Measurements from ENCODE around the gene CSF3R.
A peak's percentile ranks its signal among the peaks of the same experiment; 100 is the strongest.

Gene CSF3R

DNA sequence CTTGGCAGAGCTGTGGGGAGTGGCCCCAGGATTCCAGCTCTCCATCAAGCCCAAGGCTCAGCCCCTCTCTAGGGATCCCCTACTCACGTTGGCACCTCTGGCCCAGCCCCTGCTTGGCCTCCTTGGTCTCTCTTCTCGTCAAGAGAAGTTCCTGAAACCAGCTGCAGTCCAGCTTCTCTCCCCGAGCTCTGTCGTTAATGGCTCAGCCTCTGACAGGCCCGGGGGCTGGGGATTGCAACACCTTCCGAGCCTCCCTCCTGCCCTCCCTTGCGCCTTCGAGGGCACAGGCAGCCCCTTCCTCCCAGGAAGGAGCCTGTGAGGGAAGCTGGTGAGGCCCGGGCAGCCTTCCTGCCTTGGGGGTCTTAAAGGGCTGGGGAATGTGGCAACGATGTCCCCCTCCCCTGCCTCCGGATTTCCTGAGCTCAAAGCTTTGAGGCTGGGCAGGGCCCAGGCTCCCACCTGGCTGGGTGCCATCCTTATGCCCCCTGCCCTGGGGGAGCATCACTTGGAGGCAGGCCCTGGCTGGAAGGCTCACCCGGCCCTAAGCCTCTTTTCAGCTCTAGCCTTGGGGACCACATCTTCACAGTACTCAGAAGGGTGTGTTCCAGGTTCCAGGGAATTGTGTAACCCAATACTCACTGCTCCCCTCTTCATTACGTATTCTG is at the start of gene CSF3R:
TSS of gene CSF3R (minus strand) at position 190 of the 665 bp plus-strand sequence. CDS start 3,417 bp downstream, outside the sequence.
- DNase-seq (ENCODE audit: low read depth), result no peak

DNA sequence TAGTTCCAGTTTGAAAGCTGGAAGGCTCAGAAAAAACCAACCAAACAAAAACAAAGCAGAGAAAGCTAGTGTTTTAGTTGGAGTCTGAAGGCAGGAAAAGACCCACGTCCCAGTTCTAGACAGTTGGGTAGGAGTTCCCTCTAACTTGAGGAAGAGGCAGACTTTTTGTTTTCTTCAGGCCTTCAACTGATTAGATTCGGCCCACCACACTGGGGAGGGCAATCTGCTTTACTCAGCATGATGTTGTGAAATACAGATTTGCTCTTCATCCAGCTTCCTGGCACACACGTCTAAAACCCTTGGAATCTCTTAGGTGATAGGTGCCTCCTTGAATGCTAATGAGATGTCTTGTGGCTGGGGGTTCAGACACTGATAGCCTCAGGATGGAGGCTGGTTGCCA is 49.1 kb upstream of the CSF3R start:
- no peak for DNase-seq (ENCODE audit: low read depth)

DNA sequence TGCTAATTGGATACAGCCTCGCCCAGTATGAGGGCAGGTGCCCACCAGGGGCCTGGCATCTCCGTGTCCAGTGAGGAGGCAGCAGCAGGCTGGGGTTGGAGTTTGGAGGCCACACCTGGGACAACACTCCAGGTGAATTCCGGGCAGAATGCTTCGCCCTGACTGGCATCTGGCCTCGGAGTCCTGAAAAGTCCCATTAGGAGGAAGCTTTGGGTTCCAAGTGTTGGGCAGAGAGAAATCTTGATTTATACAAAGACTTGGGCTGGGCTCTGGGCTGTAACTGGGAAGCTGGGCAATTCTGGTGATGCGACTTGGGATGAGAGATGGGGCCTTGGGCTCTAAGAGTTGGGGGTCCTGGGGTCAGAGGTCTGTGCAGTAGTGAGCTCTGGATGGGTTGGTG is 48.1 kb upstream of the CSF3R start:
- DNase-seq (ENCODE audit: low read depth), result no peak

DNA sequence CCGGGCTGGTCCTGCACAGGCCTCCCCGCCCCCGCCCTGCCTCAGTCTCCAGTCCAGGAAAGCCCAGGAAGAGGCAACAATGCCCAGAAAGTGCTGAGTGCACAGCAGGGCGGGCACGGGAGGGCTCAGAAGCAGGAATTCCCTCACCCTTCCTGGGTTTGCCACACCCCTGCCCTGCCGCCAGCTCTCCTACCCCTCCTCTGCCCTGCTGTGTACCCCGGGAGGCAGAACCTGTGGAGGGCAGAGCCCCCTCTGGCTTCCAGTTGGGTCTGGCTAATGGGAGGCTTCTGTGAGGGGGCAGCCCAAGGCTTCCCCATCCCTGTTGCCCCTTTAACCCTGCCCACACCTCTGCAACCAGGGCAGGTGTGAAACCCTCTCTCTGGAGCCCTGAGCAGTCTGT is 47.5 kb upstream of the CSF3R start:
- no peak for DNase-seq (ENCODE audit: low read depth)

DNA sequence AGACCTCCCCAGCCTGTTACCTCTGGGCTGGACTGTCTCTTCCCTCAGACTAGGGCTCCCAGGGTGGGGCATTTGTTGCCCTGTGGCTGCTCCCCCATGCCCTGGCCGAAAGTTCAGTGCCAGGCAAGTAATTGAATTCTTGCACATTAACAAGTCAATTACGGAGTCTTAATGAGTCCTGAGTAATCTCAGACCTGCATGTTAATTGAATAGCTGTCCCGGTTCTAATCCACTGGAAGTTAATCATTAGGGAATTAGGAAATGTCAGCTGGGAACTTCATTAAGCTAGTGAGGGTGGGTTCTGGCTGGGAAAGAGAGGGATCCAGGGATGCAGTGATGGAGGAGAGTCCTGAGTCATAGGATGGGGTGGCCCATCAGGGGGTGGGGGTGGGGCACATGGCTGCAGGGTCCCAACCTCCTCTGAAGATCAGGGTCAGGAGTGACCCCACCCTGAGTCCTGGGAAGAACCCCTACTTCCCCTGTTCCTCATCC is 47.1 kb upstream of the CSF3R start:
- DNase-seq (ENCODE audit: low read depth), result no peak

DNA sequence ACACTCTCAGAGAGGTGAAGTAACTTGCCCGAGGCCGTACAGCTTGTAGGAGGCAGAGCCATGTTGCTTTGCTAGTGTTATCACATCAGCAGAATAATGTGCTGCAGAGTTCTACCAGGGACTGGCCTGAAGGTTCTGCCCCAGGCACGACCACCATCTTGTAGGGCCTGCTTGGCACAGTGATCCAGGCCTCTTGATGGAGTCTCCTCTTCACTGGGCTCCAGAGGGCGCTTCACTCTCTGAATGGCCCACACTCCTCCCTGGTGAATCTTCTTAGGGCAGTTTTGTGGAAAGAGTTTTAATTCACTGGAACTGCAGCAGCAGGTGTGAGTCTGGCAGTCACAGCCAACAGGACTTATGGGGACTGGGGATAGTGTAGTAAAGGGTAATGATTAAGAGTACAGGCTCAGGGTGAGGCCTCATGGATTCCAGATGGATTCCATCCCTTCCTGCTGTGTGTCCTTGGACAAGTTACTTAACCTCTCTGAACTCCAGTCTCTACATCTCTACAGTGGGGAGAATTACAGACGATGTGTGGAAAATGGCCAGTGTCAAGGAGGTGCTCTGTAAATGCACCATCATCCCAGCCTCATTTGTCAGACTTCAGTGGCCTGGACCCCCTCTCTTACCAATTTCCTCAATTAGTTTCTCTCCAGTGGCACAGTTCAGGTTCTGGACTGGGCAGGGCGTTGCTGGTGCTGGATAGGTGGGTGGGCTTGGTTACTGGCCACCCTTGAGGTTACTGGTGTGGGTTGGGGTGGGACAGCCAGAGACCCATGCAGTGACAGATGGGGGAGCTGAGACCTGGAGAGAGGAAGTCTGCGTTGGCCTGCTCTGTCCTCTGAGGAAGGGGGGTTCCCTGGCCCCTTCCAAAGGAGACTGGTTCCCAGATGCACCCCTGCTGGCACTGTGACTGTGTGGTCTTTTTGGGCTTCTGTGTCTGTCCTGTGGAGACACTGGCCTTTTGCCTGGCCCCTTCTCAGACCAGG is 45.9 kb upstream of the CSF3R start:
- no peak for DNase-seq (ENCODE audit: low read depth)

DNA sequence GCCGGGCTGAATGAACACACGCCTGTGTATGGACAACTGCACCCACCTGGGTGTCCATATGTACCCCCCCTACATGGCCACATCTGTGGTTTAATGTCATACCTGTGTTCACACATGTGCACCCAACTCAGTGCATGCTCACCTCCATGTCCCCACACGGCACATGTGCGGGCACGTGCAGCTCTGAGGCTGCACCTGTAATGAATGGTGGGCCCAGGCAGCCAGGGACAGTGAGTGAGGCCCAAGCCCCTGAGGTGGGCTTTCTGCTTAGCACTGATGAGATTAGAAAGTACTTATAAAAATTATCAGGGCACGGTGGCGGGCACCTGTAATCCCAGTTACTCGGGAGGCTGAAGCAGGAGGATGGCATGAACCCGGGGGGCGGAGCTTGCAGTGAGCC is 42.5 kb upstream of the CSF3R start:
- DNase-seq (ENCODE audit: low read depth), result no peak

DNA sequence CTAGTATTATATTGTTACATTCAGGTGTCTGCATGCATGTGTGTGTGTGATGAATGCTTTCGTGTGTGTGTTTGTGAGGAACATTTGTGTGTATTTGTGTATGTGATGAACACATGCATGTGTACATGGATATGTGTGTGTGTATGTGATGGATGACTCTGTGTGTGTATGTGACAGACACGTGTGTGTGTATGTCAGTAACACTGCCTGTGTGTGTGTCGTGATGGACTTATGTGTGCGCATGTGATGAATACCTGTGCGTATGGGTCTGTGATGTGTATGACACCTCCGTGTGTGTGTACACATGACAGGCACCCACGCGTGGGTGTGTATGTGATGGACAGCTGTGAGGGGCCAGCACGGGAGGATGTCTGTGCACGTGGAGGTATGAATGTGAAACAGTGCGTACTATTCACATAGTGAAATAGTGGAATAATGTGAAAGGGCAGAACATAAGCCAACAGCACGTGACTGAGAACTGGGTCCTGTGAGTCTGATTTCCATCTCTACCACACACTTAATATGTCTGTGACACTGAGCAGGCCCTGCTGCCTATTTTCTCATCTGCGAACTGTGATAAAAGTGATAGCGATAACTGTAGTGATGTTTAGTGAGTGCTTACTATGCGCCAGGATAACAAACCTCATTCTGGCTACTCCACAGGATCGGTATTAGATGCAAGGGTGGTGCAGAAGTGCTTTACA is 41.8 kb upstream of the CSF3R start:
- no peak for DNase-seq (ENCODE audit: low read depth)

DNA sequence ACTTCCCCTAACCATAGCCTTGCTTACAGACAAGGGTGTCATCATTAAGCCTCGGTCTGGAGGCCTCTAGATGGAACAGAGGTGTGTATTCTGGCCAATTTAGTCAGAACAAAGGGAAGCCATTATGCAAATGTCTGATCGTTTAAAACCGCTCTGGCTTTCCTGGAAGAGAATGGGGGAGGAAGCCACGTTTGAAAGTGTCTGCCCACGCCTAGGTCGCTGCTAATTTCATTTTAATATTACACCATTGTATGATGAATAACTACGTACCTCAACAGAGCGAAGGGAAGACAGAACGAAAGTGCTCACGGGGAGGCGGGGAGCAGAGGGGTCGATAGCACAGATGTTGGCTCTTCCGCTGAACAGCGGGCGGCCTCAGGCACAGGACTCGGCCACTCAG is 41.1 kb upstream of the CSF3R start:
- DNase-seq (ENCODE audit: low read depth), result no peak

DNA sequence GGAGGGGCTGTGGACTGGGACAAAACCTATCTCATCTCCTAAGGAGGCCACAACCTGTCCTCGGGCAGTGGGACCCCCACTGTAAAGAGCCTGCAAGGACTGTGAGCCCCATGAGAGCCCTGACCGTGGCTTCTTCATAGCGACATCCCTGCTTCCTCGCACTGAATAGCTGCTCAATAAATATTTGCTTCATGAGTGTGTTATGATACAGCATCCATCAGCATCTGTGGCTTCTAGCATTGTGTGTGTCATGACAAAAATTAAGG is 40.5 kb upstream of the CSF3R start:
- DNase-seq (ENCODE audit: low read depth), result no peak

DNA sequence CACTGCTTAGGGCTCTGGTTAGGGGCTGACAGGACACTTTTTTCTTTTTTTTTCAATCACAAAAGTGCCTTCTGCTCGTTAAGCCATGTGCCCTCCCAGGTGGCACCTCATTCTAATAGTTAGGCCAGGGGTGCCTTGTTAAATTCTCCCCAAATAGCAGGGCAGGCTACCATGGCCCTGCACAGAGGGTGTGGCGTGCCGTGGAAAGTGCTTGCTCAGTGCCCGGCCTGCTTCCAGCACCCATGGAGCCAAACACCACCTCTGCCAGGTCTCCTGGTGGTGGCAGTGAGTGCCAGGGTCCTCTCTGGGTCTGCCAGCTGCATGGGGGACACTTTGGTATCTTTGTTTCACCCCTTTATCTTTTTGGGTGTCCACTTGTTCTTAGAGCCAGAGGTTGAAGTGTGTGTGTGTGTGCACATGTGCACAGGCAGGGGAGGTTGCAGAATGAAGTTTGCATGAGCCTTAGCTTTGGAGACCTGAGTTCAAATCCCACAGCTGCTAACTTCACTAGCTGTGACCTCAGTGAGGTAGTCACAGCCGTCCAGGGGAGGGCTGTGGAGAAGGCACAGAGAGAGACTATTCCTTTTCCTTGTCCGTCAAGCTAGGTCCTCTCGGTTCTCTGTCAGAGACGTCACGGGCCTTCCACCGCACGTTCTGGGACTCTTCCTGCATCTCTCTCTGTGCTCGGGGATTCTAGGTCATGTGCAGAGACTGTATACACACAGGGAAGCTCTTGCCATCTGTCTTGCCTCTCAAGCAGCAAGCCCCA is 39.9 kb upstream of the CSF3R start:
- no peak for DNase-seq (ENCODE audit: low read depth)

DNA sequence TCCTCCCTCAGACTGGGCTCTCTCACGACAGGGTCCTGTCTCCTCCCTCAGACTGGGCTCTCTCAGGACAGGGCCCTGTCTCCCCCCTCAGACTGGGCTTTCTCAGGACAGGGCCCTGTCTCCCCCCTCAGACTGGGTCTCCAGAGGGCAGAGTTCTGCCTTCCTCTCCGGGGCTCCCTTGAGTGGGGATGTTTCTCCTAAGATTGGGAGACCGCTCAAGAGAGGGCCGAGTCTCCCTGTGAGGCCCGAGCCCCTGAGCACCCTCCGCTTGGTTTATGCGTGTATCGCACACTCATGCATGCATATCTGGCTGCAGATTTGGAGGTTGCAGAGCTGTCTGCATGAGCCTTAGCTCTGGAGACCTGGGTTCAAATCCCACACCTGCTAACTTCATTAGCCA is 39.3 kb upstream of the CSF3R start:
- DNase-seq (ENCODE audit: low read depth), result no peak

DNA sequence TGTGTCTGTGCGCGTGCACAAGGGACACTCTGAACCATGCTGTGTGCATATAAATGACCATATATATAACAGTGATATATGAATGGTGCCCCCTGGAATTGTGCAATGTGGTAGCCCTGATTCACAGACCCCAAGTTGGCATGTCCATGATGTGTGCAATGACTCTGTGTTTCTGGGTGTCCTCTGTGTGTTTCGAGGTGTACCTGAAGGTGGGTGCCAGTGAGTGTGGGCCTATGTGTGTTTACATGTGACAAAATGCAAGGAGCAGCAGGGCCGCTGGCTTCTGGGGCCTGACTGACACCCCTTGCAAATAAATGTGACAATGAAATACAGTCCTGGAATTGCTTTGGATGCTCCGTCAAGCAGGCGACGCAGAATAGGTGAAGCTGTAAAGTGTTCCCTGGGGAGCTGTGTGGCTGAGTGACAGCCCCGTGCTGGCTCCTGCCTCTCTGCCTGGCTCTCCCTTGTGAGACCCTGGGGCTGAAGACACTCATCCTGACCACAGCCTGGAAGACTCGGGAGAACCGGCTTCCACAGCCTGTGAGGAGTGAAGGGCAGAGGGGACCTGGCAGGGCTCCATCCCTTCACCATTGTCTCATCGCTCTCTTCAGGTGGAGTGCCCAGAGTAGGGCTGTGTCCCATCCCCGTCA is 38.2 kb upstream of the CSF3R start:
- DNase-seq (ENCODE audit: low read depth), result no peak

DNA sequence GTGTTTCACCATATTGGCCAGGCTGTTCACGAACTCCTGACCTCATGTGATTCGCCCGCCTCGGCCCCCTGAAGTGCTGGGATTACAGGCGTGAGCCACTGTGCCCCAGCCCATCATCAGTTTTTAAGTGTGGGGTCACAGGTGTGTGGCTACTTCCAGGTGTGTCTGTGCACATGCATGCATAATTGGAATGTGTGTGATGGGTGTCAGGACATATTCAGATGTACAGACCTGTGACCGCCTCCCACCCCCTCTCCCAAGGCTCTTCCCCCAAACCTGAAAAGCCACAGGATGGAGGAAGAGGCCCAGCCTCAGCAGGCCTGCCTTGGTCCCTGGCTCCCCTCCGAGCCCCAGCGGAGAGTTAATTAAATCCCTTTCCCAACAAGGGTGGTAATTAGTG is 37.3 kb upstream of the CSF3R start:
- DNase-seq (ENCODE audit: low read depth), result no peak

DNA sequence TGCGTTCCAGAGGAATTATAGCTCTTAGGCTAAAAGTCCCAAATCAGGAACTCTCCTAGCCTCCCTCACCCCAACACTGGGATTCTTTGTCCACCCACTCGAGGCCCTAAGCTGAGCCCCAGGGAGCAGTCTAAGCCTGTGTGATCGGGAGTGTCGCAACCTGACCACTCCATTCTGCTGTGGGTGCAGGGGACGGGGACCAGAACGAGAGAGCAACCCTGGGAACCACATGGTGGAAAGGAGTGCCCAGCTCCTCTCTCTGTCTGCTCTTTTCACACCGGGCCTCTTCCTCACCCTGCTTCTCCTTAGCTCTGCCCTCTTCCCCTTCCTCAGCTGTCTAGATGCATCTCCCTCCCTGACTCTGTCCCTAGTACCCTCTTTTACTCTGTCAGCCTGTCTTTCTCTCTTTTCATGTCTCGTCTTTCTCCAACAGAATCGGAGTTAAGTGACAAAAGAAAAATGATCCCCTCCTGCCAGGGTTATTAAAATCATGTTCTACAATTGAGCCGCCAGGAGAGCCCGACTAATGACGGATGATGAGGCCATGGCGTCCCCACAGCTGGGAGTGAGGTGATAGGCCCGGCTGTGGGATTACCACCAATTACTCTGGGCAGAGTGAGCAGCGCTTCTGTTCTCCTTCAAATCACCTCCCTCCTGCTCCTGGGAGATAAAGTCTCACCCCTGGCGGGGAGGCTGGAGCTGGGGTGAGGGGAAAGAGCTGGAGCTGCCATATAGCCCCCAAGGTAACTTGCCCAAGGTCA is 34.5 kb upstream of the CSF3R start:
- no peak for DNase-seq (ENCODE audit: low read depth)

DNA sequence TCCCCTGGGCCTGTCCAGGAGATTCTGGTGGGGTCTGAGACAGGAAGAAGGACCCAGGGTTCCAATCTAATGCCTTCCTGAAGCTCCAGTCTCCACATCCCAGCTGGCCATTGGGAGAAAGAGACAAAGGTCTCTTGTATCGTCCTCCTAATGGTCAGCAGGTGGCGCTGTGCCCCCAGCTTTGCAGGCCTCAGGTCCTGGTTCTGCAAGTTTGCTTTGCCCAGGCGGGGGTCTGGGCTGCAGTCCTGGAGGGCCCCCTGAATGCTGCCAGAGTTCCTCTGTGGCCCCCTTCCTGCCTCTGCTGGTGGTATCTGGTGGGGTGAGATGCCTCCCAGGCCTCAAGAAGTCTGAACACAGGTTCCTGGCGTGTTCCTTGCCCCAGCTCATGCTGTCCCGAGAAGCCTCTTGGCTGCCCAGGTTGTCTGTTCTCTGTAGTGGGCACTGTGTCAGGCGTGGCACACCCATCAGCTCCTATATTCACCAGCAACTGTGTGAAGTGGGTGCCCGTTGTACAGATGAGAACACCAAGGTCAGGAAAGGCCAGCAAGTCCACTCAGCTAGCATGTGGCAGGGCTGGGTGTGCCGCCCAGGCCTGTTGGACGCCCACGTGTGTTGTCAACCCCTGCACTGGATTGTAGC is 33.8 kb upstream of the CSF3R start:
- DNase-seq (ENCODE audit: low read depth), result peak; percentile 34

DNA sequence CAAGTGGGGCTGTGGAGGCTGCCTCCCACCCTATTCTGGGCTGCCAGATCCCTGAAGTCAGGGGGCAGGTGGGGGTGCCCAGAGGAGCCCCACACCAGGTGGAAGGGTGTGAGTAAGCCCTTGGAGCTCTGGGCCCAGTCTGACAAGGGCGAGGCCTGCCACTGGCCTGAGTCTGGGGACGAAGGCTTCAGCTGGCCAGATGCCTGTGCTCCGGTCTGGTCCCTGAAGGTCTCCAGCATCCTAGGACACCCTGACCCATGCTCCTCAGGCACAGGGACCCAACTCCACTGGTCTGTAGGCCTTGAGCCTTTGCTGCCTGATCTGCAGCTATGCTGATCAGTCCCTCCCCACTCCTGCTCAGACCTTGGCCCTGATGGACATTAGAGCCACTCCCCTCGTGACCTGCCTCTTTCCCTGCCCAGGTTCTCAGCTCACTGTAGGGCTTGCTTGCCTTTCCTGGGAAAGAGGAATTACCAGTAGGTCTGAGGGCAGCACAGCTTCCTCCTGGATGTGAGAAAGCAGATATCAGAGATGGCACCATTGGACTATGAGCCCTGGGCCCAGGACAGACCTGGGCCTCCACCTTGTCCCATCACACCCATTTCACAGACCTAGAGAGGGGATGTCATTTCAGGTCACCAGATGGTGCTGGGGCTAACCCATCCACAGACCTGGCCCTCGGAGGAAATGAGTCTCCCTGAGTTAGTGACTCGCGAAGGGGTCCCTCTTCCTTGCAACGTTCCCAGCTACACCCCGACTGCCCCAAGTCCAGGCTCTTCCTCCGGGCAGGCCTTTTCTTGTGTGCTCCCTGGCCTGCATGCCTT is 32.8 kb upstream of the CSF3R start:
- DNase-seq (ENCODE audit: low read depth), result no peak

DNA sequence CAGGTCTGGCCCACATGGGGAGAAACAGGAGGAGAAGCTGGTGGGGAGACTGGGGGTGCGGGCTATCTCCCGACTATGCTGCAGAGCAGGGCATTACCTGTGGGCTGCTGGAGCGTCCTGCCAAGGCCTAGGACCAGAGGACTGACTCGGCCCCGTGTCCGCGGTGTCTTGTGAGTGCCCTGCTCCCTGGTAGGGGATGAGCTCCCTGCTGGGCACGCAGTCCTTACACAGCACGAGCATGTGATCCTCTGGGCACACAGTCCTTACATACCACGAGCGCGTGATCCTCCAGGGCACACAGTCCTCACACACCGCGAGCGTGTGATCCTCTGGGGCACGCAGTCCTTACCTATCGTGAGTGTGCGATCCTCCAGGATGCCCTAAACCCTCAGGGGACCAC is 31.8 kb upstream of the CSF3R start:
- no peak for DNase-seq (ENCODE audit: low read depth)

DNA sequence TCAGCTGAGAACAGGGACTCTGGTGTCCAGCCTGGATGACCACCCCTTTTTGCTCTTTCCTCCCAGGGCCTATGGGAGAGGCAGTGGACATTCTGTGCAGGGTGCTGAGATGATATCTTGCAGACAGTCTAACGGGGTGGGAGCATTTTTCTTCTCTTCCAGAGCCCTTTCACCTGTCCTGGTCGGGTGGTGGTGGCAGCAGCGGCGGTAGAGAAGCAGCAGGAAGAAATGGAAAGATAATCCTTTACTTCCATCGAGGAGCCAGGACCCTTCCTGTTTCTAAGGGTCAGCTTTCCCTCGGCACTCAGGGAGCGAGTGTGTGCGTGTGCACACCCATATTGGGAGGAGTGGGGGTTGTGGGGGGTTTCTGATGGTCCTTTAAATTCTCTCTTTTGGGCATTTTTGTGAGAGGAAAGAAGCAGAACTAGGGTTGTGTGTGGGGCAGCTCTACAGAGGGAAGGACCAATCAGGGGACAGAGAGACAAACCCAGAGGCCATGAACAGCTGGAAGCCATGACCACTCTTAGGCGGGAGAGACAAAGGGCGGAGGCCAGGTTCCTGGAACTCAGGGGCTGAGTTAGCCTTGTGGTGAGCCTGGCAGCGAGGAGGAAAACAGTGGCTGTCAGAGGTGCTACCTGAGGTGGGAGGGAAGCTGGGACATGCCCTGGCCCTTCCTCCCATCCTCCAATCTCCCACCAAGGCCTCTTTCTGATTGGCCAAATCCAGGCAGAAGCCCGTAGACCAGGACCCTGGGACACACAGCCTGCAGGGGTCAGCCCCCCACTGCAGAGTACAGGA is 31.2 kb upstream of the CSF3R start:
- no peak for DNase-seq (ENCODE audit: low read depth)

Measured in fibroblast of gingiva (primary cell).